ENCODE data around the gene BAZ2A. TPM values are rescaled to one million over a fixed set of nuclear protein-coding genes. Genes with fewer than 3 reads are reported as not detected.

The BAZ2A gene
- total and polyA plus RNA-seq, 9 donors: 17.6 to 44.8 (median 35.6) TPM

- H3K27ac ChIP-seq (ENCODE audit: low read length): peak overlapping the region; percentile 97
- peak; percentile 48 for DNase-seq
- peaks cover 48% of the 10 kb centered on the region for H3K4me1 ChIP-seq (ENCODE audit: control insufficient read depth, insufficient read depth, low read length)
- H3K9me3 ChIP-seq (replicated peaks; ENCODE audit: control insufficient read depth, low read depth, low read length): no peaks in the 10 kb centered on the region
- H3K36me3 ChIP-seq (ENCODE audit: control insufficient read depth, insufficient read depth, low read length): peaks cover 9% of the 10 kb centered on the region
- under 1% methylated on average over 35 of the region's 46 CpGs for WGBS (ENCODE audit: insufficient coverage)
- peak overlapping the region; percentile 92 for H3K4me3 ChIP-seq (ENCODE audit: low read length)
- H3K27me3 ChIP-seq (ENCODE audit: control insufficient read depth, insufficient read depth, low read length): no peaks in the 10 kb centered on the region
These were observed 507 bp downstream of the BAZ2A start for GRCh38 chr12:56629459-56630179.

GRCh38 chr12:56628671-56629458 lies 1.3 kb downstream of the BAZ2A start:
- Histone ChIP-seq H3K4me1 (ENCODE audit: control insufficient read depth, insufficient read depth, low read length) (peaks cover 40% of the 10 kb centered on the region), H3K27me3 (ENCODE audit: control insufficient read depth, insufficient read depth, low read length) (no peaks in the 10 kb centered on the region), H3K36me3 (ENCODE audit: control insufficient read depth, insufficient read depth, low read length) (peaks cover 10% of the 10 kb centered on the region), H3K9me3 (replicated peaks; ENCODE audit: control insufficient read depth, low read depth, low read length) (no peaks in the 10 kb centered on the region), H3K4me3 (ENCODE audit: low read length) (peak overlapping the region; percentile 92), H3K27ac (ENCODE audit: low read length) (peak overlapping the region; percentile 97)
- 0% methylated on average over 1 of the region's 18 CpGs for WGBS (ENCODE audit: insufficient coverage)
- peak; percentile 85 for DNase-seq

- Histone ChIP-seq H3K4me1 (ENCODE audit: control insufficient read depth, insufficient read depth, low read length) (peaks cover 19% of the 10 kb centered on the region), H3K27ac (ENCODE audit: low read length) (no peak overlapping the region), H3K9me3 (replicated peaks; ENCODE audit: control insufficient read depth, low read depth, low read length) (no peaks in the 10 kb centered on the region), H3K27me3 (ENCODE audit: control insufficient read depth, insufficient read depth, low read length) (no peaks in the 10 kb centered on the region), H3K36me3 (ENCODE audit: control insufficient read depth, insufficient read depth, low read length) (peaks cover 18% of the 10 kb centered on the region), H3K4me3 (ENCODE audit: low read length) (no peak overlapping the region)
- no peak for DNase-seq
These were observed 3.4 kb downstream of the BAZ2A start for GRCh38 chr12:56626701-56627100.

GRCh38 chr12:56622535-56622934 lies 7.6 kb downstream of the BAZ2A start:
- no peak for DNase-seq
- Histone ChIP-seq H3K9me3 (replicated peaks; ENCODE audit: control insufficient read depth, low read depth, low read length) (no peaks in the 10 kb centered on the region), H3K4me3 (ENCODE audit: low read length) (no peak overlapping the region), H3K4me1 (ENCODE audit: control insufficient read depth, insufficient read depth, low read length) (peaks cover 2% of the 10 kb centered on the region), H3K27me3 (ENCODE audit: control insufficient read depth, insufficient read depth, low read length) (no peaks in the 10 kb centered on the region), H3K36me3 (ENCODE audit: control insufficient read depth, insufficient read depth, low read length) (peaks cover 28% of the 10 kb centered on the region), H3K27ac (ENCODE audit: low read length) (no peak overlapping the region)
- WGBS (ENCODE audit: insufficient coverage): no CpG with 5 or more reads among the region's 1 CpG

- H3K4me3 ChIP-seq (ENCODE audit: low read length): no peak overlapping the region
- H3K27me3 ChIP-seq (ENCODE audit: control insufficient read depth, insufficient read depth, low read length): no peaks in the 10 kb centered on the region
- DNase-seq: no peak
- H3K9me3 ChIP-seq (replicated peaks; ENCODE audit: control insufficient read depth, low read depth, low read length): no peaks in the 10 kb centered on the region
- H3K27ac ChIP-seq (ENCODE audit: low read length): no peak overlapping the region
- peaks cover 67% of the 10 kb centered on the region for H3K36me3 ChIP-seq (ENCODE audit: control insufficient read depth, insufficient read depth, low read length)
- no peaks in the 10 kb centered on the region for H3K4me1 ChIP-seq (ENCODE audit: control insufficient read depth, insufficient read depth, low read length)
These were observed 13.2 kb downstream of the BAZ2A start for GRCh38 chr12:56616925-56617324.

GRCh38 chr12:56616244-56616643 lies 13.9 kb downstream of the BAZ2A start:
- H3K4me3 ChIP-seq (ENCODE audit: low read length): no peak overlapping the region
- H3K9me3 ChIP-seq (replicated peaks; ENCODE audit: control insufficient read depth, low read depth, low read length): no peaks in the 10 kb centered on the region
- no peaks in the 10 kb centered on the region for H3K4me1 ChIP-seq (ENCODE audit: control insufficient read depth, insufficient read depth, low read length)
- WGBS (ENCODE audit: insufficient coverage): no CpG with 5 or more reads among the region's 3 CpGs
- H3K27ac ChIP-seq (ENCODE audit: low read length): no peak overlapping the region
- no peaks in the 10 kb centered on the region for H3K27me3 ChIP-seq (ENCODE audit: control insufficient read depth, insufficient read depth, low read length)
- H3K36me3 ChIP-seq (ENCODE audit: control insufficient read depth, insufficient read depth, low read length): peaks cover 71% of the 10 kb centered on the region
- no peak for DNase-seq

GRCh38 chr12:56614627-56615026 lies 15.5 kb downstream of the BAZ2A start:
- DNase-seq: no peak
- Histone ChIP-seq H3K9me3 (replicated peaks; ENCODE audit: control insufficient read depth, low read depth, low read length) (no peaks in the 10 kb centered on the region), H3K4me3 (ENCODE audit: low read length) (no peak overlapping the region), H3K4me1 (ENCODE audit: control insufficient read depth, insufficient read depth, low read length) (no peaks in the 10 kb centered on the region), H3K36me3 (ENCODE audit: control insufficient read depth, insufficient read depth, low read length) (peaks cover 84% of the 10 kb centered on the region), H3K27me3 (ENCODE audit: control insufficient read depth, insufficient read depth, low read length) (no peaks in the 10 kb centered on the region), H3K27ac (ENCODE audit: low read length) (no peak overlapping the region)
- WGBS (ENCODE audit: insufficient coverage): 86% methylated on average over 7 of the region's 8 CpGs

GRCh38 chr12:56604355-56604754 lies 25.8 kb downstream of the BAZ2A start:
- WGBS (ENCODE audit: insufficient coverage): no CpG with 5 or more reads among the region's 3 CpGs
- Histone ChIP-seq H3K27ac (ENCODE audit: low read length) (no peak overlapping the region), H3K36me3 (ENCODE audit: control insufficient read depth, insufficient read depth, low read length) (peaks cover 86% of the 10 kb centered on the region), H3K27me3 (ENCODE audit: control insufficient read depth, insufficient read depth, low read length) (no peaks in the 10 kb centered on the region), H3K4me1 (ENCODE audit: control insufficient read depth, insufficient read depth, low read length) (no peaks in the 10 kb centered on the region), H3K9me3 (replicated peaks; ENCODE audit: control insufficient read depth, low read depth, low read length) (no peaks in the 10 kb centered on the region), H3K4me3 (ENCODE audit: low read length) (no peak overlapping the region)
- DNase-seq: no peak

- peaks cover 95% of the 10 kb centered on the region for H3K36me3 ChIP-seq (ENCODE audit: control insufficient read depth, insufficient read depth, low read length)
- H3K27me3 ChIP-seq (ENCODE audit: control insufficient read depth, insufficient read depth, low read length): no peaks in the 10 kb centered on the region
- no peaks in the 10 kb centered on the region for H3K9me3 ChIP-seq (replicated peaks; ENCODE audit: control insufficient read depth, low read depth, low read length)
- H3K4me3 ChIP-seq (ENCODE audit: low read length): no peak overlapping the region
- WGBS (ENCODE audit: insufficient coverage): no CpG with 5 or more reads among the region's 3 CpGs
- no peaks in the 10 kb centered on the region for H3K4me1 ChIP-seq (ENCODE audit: control insufficient read depth, insufficient read depth, low read length)
- no peak for DNase-seq
- no peak overlapping the region for H3K27ac ChIP-seq (ENCODE audit: low read length)
These were observed 27.9 kb downstream of the BAZ2A start for GRCh38 chr12:56602239-56602638.

- Histone ChIP-seq H3K4me3 (ENCODE audit: low read length) (no peak overlapping the region), H3K27me3 (ENCODE audit: control insufficient read depth, insufficient read depth, low read length) (no peaks in the 10 kb centered on the region), H3K27ac (ENCODE audit: low read length) (no peak overlapping the region), H3K36me3 (ENCODE audit: control insufficient read depth, insufficient read depth, low read length) (peaks cover 94% of the 10 kb centered on the region), H3K4me1 (ENCODE audit: control insufficient read depth, insufficient read depth, low read length) (peaks cover 6% of the 10 kb centered on the region), H3K9me3 (replicated peaks; ENCODE audit: control insufficient read depth, low read depth, low read length) (no peaks in the 10 kb centered on the region)
- 66% methylated on average over 3 of the region's 3 CpGs for WGBS (ENCODE audit: insufficient coverage)
- no peak for DNase-seq
These were observed 28.6 kb downstream of the BAZ2A start for GRCh38 chr12:56601503-56601902.
